Left forelimb (tissue), 1 donor: Measurements from ENCODE around the gene AK3.
A peak's percentile ranks its signal among the peaks of the same experiment; 100 is the strongest.
"Not testable (repeated sequence)": the region's sequence is repeated elsewhere in the genome, so short reads cannot be mapped to it uniquely, and the experiment has no call there.

Experiments used
- DNase-seq: peaks from one replicate; pipeline ENCODE4 v3.0.0-alpha.2; 2018; ENCODE audit warnings: low spot score

Gene AK3

GRCh38 chr9:4740638-4741364 is at the start of gene AK3:
AK3 (minus strand) TSS chr9:4741202; CDS start chr9:4741087, 115 bp downstream.
- DNase-seq, result peak; percentile 93

GRCh38 chr9:4788703-4789102 is 47.7 kb upstream of the AK3 start:
- no peak for DNase-seq

GRCh38 chr9:4787876-4788275 is 46.9 kb upstream of the AK3 start:
- DNase-seq, result no peak

GRCh38 chr9:4786599-4786998 is 45.6 kb upstream of the AK3 start:
- DNase-seq, result no peak

- no peak for DNase-seq
Observed at GRCh38 chr9:4784403-4784802, 43.4 kb upstream of the AK3 start.

- DNase-seq, result not testable (repeated sequence)
Observed at GRCh38 chr9:4783191-4783590, 42.2 kb upstream of the AK3 start.

- DNase-seq, result no peak
Observed at GRCh38 chr9:4781408-4781807, 40.4 kb upstream of the AK3 start.

- DNase-seq, result no peak
Observed at GRCh38 chr9:4780651-4781050, 39.6 kb upstream of the AK3 start.

- DNase-seq, result not testable (repeated sequence)
Observed at GRCh38 chr9:4774958-4775357, 34.0 kb upstream of the AK3 start.

GRCh38 chr9:4774209-4774608 is 33.2 kb upstream of the AK3 start:
- no peak for DNase-seq

- no peak for DNase-seq
Observed at GRCh38 chr9:4771788-4772187, 30.8 kb upstream of the AK3 start.

GRCh38 chr9:4769321-4770080 is 28.5 kb upstream of the AK3 start:
- no peak for DNase-seq

GRCh38 chr9:4768681-4769080 is 27.7 kb upstream of the AK3 start:
- no peak for DNase-seq

GRCh38 chr9:4764033-4764432 is 23.0 kb upstream of the AK3 start:
- DNase-seq, result no peak

GRCh38 chr9:4762886-4763541 is 22.0 kb upstream of the AK3 start:
- DNase-seq, result no peak

GRCh38 chr9:4762108-4762885 is 21.3 kb upstream of the AK3 start:
- peak; percentile 70 for DNase-seq

GRCh38 chr9:4760122-4760521 is 19.1 kb upstream of the AK3 start:
- no peak for DNase-seq

GRCh38 chr9:4756420-4756819 is 15.4 kb upstream of the AK3 start:
- no peak for DNase-seq

GRCh38 chr9:4755026-4755609 is 14.1 kb upstream of the AK3 start:
- no peak for DNase-seq

GRCh38 chr9:4754530-4754929 is 13.5 kb upstream of the AK3 start:
- DNase-seq, result not testable (repeated sequence)

GRCh38 chr9:4750023-4750673 is 9.1 kb upstream of the AK3 start:
- no peak for DNase-seq
